Effector memory CD8-positive, alpha-beta T cell (primary cell): ENCODE measurements around the gene DUS3L.
"Not testable (repeated sequence)": the region's sequence is repeated elsewhere in the genome, so short reads cannot be mapped to it uniquely, and the experiment has no call there.

Experiments
- ATAC-seq: fragments of 150-1000 bp; cut with Tn5 transposase; replicated peaks from 2 replicates; pipeline ENCODE4 v1.10.0; 2021; ENCODE audit warnings: mild to moderate bottlenecking, moderate library complexity
- DNase-seq, 3 experiments: peaks; one replicate each; pipeline ENCODE4 v3.0.0; 2021
- H3K27ac Mint-ChIP-seq, 2 donors: one replicate each; pipeline ENCODE4 v1.8.0; 2022; ENCODE audit warnings: mild to moderate bottlenecking in 2 of 2, mixed read lengths in 2 of 2, moderate library complexity in 2 of 2
- H3K27me3 Mint-ChIP-seq, 2 donors: one replicate each; pipeline ENCODE4 v1.8.0; 2022; ENCODE audit warnings: mixed read lengths in 2 of 2
- H3K36me3 Mint-ChIP-seq: one replicate; pipeline ENCODE4 v1.8.0; 2022; ENCODE audit warnings: mild to moderate bottlenecking, moderate library complexity, mixed read lengths; ENCODE audit not compliant: insufficient read depth
- H3K4me1 Mint-ChIP-seq, 2 donors: one replicate each; pipeline ENCODE4 v1.8.0; 2022; ENCODE audit warnings: low read depth in 2 of 2, mixed read lengths in 2 of 2
- H3K4me3 Mint-ChIP-seq, 2 donors: one replicate each; pipeline ENCODE4 v1.8.0; 2022; ENCODE audit warnings: mild to moderate bottlenecking in 2 of 2, mixed read lengths in 2 of 2, moderate library complexity in 2 of 2
- H3K9me3 Mint-ChIP-seq, 2 donors: one replicate each; pipeline ENCODE4 v1.8.0; 2022; ENCODE audit warnings: mixed read lengths in 2 of 2

The DUS3L gene

GRCh38 chr19:5786593-5787408 lies 4.2 kb downstream of the DUS3L start:
- Mint-ChIP-seq H3K4me1 (peaks cover 15% of the 10 kb centered on the region in 2 donors), H3K4me3 (no peak overlapping the region), H3K27me3 (no peaks in the 10 kb centered on the region), H3K36me3 (peaks cover 65% of the 10 kb centered on the region), H3K9me3 (peaks cover 0 to 2% of the 10 kb centered on the region in 2 donors), H3K27ac (peak overlapping the region in 1 of 2 donors; percentile 70)
- DNase-seq (no peak), ATAC-seq (no peak)

GRCh38 chr19:5785423-5785822 lies 5.5 kb downstream of the DUS3L start:
- H3K4me1 Mint-ChIP-seq, result peaks cover 8 to 9% of the 10 kb centered on the region in 2 donors
- DNase-seq (no peak), ATAC-seq (no peak)
- H3K27me3 Mint-ChIP-seq, result no peaks in the 10 kb centered on the region
- no peaks in the 10 kb centered on the region for H3K9me3 Mint-ChIP-seq
- peaks cover 54% of the 10 kb centered on the region for H3K36me3 Mint-ChIP-seq
- H3K27ac Mint-ChIP-seq, result no peak overlapping the region
- H3K4me3 Mint-ChIP-seq, result no peak overlapping the region

- no peak within 1 kb of the TSS for H3K27ac Mint-ChIP-seq
- no peak within 1 kb of the TSS for H3K4me3 Mint-ChIP-seq
- no peak for DNase-seq
- peaks cover 46% of the 10 kb centered on the region for H3K36me3 Mint-ChIP-seq
- H3K27me3 Mint-ChIP-seq, result no peaks in the 10 kb centered on the region
- no peak for ATAC-seq
- peaks cover 3 to 4% of the 10 kb centered on the region in 2 donors for H3K4me1 Mint-ChIP-seq
- H3K9me3 Mint-ChIP-seq, result no peaks in the 10 kb centered on the region
Measured at GRCh38 chr19:5784581-5785147, 6.3 kb downstream of the DUS3L start, which contains the start of gene PRR22. TSS of gene PRR22 (minus strand) at chr19:5784746. CDS start at chr19:5784660, 86 bp downstream.

GRCh38 chr19:5782945-5783919 lies 7.7 kb downstream of the DUS3L start:
- Mint-ChIP-seq H3K4me1 (peaks cover under 1 to 4% of the 10 kb centered on the region in 2 donors), H3K27ac (peak overlapping the region in 1 of 2 donors; percentile 8), H3K27me3 (no peaks in the 10 kb centered on the region), H3K36me3 (peaks cover 34% of the 10 kb centered on the region), H3K9me3 (no peaks in the 10 kb centered on the region), H3K4me3 (no peak overlapping the region)
- DNase-seq, result no peak
- ATAC-seq, result no peak

- ATAC-seq (no peak), DNase-seq (no peak)
- peaks cover 0 to 4% of the 10 kb centered on the region in 2 donors for H3K4me1 Mint-ChIP-seq
- no peaks in the 10 kb centered on the region for H3K27me3 Mint-ChIP-seq
- H3K9me3 Mint-ChIP-seq, result no peaks in the 10 kb centered on the region
- H3K27ac Mint-ChIP-seq, result peak overlapping the region in 1 of 2 donors; percentile 8
- peaks cover 26% of the 10 kb centered on the region for H3K36me3 Mint-ChIP-seq
- no peak overlapping the region for H3K4me3 Mint-ChIP-seq
Measured at GRCh38 chr19:5782322-5782721, 8.6 kb downstream of the DUS3L start.

- not testable (repeated sequence) for H3K4me1 Mint-ChIP-seq, H3K9me3 Mint-ChIP-seq, H3K27ac Mint-ChIP-seq, DNase-seq, H3K27me3 Mint-ChIP-seq, ATAC-seq, H3K4me3 Mint-ChIP-seq
- peaks cover 13% of the 10 kb centered on the region for H3K36me3 Mint-ChIP-seq
Measured at GRCh38 chr19:5780916-5781315, 10.0 kb downstream of the DUS3L start.

- no peaks in the 10 kb centered on the region for H3K9me3 Mint-ChIP-seq
- no peaks in the 10 kb centered on the region for H3K4me1 Mint-ChIP-seq
- no peak overlapping the region for H3K4me3 Mint-ChIP-seq
- no peaks in the 10 kb centered on the region for H3K27me3 Mint-ChIP-seq
- ATAC-seq, result no peak
- H3K27ac Mint-ChIP-seq, result no peak overlapping the region
- DNase-seq, result no peak
- H3K36me3 Mint-ChIP-seq, result no peaks in the 10 kb centered on the region
Measured at GRCh38 chr19:5778402-5778801, 12.6 kb downstream of the DUS3L start.

GRCh38 chr19:5775668-5776309 lies 15.2 kb downstream of the DUS3L start:
- no peaks in the 10 kb centered on the region for H3K9me3 Mint-ChIP-seq
- no peaks in the 10 kb centered on the region for H3K4me1 Mint-ChIP-seq
- no peaks in the 10 kb centered on the region for H3K36me3 Mint-ChIP-seq
- H3K4me3 Mint-ChIP-seq, result no peak overlapping the region
- H3K27ac Mint-ChIP-seq, result no peak overlapping the region
- H3K27me3 Mint-ChIP-seq, result peaks cover 0 to 10% of the 10 kb centered on the region in 2 donors
- DNase-seq (no peak), ATAC-seq (no peak)

GRCh38 chr19:5774921-5775320 lies 16.0 kb downstream of the DUS3L start:
- ATAC-seq (no peak), DNase-seq (no peak)
- no peaks in the 10 kb centered on the region for H3K36me3 Mint-ChIP-seq
- H3K4me3 Mint-ChIP-seq, result no peak overlapping the region
- H3K27me3 Mint-ChIP-seq, result peaks cover 0 to 10% of the 10 kb centered on the region in 2 donors
- no peaks in the 10 kb centered on the region for H3K4me1 Mint-ChIP-seq
- H3K27ac Mint-ChIP-seq, result no peak overlapping the region
- H3K9me3 Mint-ChIP-seq, result no peaks in the 10 kb centered on the region

GRCh38 chr19:5773276-5773675 lies 17.7 kb downstream of the DUS3L start:
- no peak overlapping the region for H3K4me3 Mint-ChIP-seq
- ATAC-seq (no peak), DNase-seq (no peak)
- no peaks in the 10 kb centered on the region for H3K4me1 Mint-ChIP-seq
- H3K27ac Mint-ChIP-seq, result no peak overlapping the region
- no peaks in the 10 kb centered on the region for H3K36me3 Mint-ChIP-seq
- no peaks in the 10 kb centered on the region for H3K9me3 Mint-ChIP-seq
- peaks cover 0 to 10% of the 10 kb centered on the region in 2 donors for H3K27me3 Mint-ChIP-seq

- Mint-ChIP-seq H3K27me3 (peaks cover 0 to 10% of the 10 kb centered on the region in 2 donors), H3K4me3 (no peak overlapping the region), H3K27ac (no peak overlapping the region), H3K36me3 (no peaks in the 10 kb centered on the region), H3K4me1 (no peaks in the 10 kb centered on the region), H3K9me3 (no peaks in the 10 kb centered on the region)
- ATAC-seq (no peak), DNase-seq (no peak)
Measured at GRCh38 chr19:5772416-5772815, 18.5 kb downstream of the DUS3L start.

GRCh38 chr19:5767949-5768348 lies 23.0 kb downstream of the DUS3L start:
- peaks cover 0 to 8% of the 10 kb centered on the region in 2 donors for H3K27me3 Mint-ChIP-seq
- H3K9me3 Mint-ChIP-seq, result no peaks in the 10 kb centered on the region
- no peaks in the 10 kb centered on the region for H3K36me3 Mint-ChIP-seq
- DNase-seq (no peak), ATAC-seq (no peak)
- H3K4me1 Mint-ChIP-seq, result no peaks in the 10 kb centered on the region
- H3K4me3 Mint-ChIP-seq, result no peak overlapping the region
- no peak overlapping the region for H3K27ac Mint-ChIP-seq

GRCh38 chr19:5765220-5765619 lies 25.7 kb downstream of the DUS3L start:
- Mint-ChIP-seq H3K27me3 (peaks cover 0 to 6% of the 10 kb centered on the region in 2 donors), H3K27ac (no peak overlapping the region), H3K9me3 (no peaks in the 10 kb centered on the region), H3K4me1 (no peaks in the 10 kb centered on the region), H3K4me3 (no peak overlapping the region), H3K36me3 (no peaks in the 10 kb centered on the region)
- ATAC-seq (no peak), DNase-seq (no peak)
